GM18867 (cell line): ENCODE data around the gene IBA57.

Experiments
- ATAC-seq: cut with Tn5 transposase; IDR thresholded peaks from one replicate; pipeline ENCODE4 v1.9.1; 2021; ENCODE audit warnings: mild to moderate bottlenecking, moderate library complexity; ENCODE audit not compliant: unreplicated experiment

The IBA57 gene

DNA sequence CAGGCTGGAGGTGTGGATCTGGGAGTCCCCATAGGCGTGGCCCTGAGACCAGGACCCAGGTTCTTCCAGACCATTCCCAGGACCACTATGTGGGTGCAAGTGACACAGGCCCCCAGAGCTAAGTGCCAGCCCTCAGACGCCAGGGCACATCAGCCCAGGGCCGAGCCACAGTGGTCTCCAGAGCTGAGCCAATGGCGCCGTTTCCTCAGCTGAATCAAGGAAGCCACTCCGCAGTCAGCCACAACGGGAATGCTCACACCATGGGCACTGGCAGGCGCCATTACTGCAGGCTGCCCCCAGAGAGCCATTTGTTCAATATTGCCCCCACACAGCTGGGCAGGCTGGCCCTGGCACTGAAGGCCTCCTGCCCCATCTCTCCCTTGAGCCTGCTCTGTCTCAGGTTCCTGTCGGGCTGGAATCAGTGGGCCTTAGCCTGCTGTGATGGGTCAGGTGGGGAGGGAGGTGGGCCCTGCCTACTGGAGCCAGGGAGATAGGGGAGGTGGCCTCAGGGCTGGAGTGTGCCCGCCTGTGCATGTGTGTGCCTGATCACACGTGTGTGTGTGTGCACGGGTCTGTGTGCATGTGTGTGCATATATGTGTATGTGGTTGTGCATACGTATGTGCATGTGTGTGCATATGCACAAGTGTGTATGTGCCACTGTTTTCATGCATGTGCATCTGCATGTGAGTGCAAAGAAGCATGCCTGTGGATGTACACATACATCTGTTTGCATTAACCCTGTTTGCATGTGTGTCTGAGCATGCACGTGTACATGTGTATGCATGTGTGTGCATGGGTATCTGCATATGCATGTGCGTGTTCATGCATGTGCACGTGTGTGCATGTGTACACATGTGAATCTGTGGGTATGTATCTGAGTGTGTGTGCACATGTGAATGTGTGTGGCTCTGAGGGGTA is 9.7 kb upstream of the IBA57 start:
- no peak for ATAC-seq

DNA sequence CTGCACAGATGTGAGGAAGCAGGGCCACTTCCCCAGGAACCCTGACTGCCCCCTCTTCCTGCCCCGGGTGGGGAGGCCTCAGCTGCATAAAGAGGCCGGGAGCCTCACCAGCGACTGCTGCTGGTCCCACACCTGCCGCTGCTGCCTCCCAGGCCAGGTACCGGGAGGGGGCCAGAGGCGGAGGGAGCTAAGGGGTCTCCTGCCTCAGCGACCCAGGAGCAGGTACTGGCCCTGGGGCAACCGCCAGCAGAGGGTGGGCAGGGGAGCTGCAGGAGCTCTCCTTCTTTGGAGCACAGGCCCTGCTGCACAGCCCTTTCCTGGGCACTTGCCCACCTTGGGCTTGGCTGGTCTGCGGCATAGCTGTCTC is 9.1 kb upstream of the IBA57 start:
- no peak for ATAC-seq

DNA sequence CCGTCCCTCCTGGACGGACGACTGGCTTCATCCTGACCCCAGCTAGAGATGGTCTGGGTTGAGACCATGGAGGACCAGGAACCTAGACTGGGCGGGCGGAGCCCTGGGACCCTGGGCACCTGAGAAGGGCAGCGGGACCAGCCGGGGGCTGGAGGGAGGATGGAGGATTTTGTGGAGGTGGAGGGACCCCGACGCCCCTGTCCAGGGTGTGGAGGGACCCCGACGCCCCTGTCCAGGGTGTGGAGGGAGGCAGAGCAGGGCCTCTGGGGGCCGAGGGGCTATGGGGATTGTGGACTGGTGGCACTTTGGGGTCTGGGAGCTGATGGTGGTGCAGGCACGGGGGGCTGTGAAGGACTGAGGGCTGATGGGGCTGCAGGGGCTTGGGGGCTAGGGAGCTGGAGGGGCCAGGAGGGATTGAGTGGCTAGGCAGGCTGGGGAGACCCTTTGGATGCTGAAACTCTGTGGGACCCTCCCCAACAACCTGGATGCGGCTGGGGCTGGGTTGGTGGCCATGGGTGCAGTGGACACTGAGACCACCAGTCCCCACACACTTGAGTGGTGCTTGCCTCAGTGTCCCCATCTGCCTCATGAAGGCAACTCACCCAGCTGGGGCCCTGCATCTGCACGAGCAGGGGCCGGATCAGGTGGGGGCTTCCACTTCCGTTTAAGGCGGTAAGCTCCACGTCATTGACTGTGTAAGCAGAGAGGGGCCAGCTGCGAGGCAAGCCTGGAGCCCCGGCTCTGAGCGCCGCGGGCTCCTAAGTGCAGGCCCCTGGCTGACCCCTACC is 8.5 kb upstream of the IBA57 start:
- ATAC-seq: no peak

DNA sequence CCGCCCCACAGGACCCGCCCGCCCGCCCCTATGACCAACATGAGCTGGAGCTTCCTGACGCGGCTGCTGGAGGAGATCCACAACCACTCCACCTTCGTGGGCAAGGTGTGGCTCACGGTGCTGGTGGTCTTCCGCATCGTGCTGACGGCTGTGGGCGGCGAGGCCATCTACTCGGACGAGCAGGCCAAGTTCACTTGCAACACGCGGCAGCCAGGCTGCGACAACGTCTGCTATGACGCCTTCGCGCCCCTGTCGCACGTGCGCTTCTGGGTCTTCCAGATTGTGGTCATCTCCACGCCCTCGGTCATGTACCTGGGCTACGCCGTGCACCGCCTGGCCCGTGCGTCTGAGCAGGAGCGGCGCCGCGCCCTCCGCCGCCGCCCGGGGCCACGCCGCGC is 7.9 kb upstream of the IBA57 start:
- no peak for ATAC-seq

DNA sequence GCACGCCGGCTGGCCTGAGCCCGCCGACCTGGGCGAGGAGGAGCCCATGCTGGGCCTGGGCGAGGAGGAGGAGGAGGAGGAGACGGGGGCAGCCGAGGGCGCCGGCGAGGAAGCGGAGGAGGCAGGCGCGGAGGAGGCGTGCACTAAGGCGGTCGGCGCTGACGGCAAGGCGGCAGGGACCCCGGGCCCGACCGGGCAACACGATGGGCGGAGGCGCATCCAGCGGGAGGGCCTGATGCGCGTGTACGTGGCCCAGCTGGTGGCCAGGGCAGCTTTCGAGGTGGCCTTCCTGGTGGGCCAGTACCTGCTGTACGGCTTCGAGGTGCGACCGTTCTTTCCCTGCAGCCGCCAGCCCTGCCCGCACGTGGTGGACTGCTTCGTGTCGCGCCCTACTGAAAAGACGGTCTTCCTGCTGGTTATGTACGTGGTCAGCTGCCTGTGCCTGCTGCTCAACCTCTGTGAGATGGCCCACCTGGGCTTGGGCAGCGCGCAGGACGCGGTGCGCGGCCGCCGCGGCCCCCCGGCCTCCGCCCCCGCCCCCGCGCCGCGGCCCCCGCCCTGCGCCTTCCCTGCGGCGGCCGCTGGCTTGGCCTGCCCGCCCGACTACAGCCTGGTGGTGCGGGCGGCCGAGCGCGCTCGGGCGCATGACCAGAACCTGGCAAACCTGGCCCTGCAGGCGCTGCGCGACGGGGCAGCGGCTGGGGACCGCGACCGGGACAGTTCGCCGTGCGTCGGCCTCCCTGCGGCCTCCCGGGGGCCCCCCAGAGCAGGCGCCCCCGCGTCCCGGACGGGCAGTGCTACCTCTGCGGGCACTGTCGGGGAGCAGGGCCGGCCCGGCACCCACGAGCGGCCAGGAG is 7.2 kb upstream of the IBA57 start:
- ATAC-seq: no peak

DNA sequence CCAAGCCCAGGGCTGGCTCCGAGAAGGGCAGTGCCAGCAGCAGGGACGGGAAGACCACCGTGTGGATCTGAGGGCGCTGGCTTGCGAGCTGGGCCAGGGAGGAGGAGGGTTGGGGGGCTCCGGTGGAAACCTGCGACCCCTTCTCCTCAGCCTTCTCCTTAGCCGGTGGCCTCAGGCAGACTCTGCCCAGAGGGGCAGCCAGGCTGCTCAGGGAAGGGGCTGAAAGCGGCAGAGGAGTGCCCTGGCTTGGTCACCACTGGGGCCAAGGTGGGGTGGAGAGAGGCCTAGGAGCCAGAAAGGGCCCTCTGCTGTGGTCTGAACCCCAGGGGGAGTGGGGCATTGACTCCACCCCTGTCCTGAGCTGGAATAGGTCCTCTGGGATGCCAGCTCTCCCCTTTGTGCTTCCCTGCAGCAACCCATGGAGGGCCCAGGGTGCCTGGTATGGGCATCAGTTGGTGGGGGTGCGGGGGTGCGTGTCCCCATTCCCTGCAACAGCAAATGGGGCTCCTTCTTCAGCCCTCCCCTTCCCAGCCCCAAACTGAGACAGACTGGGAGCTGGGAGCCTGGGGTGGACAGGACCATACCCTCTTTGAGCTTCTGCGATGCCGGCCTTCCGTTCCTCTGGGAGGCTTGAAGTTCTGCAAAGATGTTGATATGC is 6.5 kb upstream of the IBA57 start:
- ATAC-seq: no peak

DNA sequence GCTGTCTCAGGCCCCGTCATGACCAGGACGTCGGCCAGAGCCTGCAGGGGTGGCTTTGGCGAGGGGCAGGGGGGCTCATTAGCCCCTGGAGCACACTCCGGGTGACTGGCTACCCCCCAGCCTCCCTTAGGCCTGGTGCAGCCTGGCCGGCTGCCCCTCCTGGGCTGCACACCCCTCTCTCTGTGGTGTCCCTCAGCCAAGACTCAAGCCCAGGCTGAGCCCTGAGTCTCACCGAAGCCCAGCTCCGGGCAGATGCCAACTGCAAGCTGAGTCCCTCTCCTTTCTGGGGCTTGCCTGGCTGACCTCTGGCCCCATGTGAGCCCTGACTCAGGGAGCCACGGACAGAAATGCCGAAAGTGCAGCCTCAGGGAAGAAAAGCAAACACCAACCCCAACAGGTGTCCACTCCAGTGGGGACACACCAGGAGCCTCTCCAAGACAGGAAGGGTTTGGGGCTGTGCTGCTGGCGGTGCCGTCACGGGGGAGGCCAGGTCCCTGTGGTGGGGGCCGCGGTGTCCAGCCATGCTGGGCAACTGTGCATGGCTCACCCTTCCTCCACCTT is 5.3 kb upstream of the IBA57 start:
- no peak for ATAC-seq

DNA sequence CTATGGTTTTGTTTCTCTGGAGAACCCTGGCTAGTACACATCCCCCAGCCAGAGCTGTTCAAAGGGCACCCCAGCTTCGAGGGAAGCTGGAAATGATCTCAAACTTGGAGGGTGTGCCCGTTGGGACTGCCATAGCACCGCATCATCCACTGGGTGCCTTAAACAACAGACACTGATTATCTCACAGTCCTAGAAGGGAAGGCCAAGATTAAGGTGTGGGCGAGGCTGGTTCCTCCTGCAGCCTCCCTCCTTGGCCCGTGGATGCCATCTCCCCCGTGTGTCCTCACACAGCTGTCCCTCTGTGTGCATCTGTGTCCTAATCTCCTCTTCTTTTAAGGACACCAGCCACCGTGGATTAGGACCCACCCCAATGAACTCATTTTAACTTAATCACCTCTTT is 4.2 kb upstream of the IBA57 start:
- ATAC-seq: no peak

DNA sequence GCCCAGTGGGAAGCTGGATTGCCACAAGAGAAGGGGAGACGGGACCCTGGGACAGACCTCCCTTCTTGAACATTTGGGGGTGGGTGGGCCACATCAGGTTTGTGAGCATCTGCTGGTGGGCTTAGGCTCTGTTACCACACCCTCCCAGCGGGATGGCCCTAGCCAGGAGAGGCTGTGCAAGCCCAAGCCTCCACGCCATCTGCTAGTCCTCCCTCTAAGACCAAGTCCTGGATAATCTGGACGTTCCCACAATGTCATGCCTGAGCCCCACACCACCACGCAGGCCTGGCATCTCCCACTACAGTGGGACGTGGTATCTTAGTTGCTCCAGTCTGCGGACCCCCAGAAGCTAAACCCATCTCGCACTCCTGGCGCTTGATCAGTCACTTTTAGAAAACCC is 3.7 kb upstream of the IBA57 start:
- ATAC-seq: no peak

DNA sequence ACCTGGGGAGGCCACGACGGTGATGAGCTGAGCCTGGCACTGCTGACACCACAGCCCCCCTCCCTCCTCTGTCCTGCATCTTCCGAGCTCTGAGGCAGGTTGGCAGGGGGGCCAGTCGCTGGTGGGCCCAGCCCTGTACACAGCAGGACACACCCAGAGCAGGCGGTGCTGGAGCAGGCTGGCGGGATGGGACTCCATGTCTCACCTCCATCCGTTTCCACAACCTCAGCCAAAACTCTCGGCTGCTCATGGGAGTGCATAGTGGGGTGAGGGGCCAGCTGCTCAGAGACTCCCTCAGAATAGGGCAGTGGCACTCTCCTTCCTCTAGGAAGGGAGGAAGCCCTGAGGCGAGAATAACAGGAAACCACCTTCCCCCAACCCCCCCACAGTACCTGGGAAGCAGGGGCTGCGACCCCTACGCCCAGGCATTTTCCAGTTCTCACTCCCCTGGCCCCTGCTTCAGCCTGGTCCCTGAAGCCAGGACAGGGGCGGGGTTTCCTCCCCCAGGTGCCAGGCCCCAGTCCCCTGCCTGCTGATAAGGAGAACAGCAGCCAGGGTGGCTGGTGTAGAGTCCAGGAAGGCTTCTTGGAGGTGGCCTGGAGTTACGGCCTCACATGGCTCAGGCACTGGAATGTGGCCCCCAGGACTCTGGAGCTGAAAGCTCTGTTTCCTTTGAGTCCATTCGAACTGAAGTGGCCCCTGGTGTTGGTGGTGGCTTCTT is 3.2 kb upstream of the IBA57 start:
- ATAC-seq: no peak

DNA sequence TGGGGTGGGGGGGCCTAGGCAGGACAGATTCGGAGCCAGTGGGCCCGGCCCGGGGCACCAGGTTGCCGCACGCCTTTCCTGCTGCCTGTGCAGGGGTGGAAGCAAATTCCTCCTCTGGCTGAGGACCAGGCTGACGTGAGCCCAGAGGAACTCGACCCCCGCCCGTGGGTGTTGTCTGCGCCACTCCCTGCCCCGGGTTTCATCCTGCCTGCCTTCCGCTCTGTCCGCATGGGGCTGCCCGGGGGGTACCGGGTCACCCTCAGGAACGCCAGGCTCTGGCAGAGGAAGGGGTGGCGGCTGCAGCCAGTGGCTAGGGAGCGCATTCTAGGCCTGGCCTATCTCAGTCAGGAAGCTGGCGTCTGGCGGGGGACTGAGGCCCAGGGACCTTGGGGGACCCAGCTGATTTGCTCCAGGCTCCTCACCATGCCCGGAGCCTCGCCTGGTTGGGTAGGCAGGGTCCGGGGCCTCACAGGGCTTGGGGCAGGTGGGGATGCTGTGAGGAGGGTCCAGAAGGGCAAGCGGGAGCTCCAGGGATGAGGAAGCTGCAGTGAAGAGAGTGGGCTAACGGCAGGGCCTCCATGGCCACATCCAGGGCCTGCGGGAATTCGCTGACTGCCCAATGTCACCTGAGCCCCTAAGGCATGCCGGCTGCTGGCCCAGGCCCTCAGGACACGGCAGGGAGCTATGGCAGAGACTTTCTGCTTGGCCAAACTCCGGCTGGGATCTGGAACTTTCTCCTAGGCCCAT is 2.4 kb upstream of the IBA57 start:
- ATAC-seq: no peak

DNA sequence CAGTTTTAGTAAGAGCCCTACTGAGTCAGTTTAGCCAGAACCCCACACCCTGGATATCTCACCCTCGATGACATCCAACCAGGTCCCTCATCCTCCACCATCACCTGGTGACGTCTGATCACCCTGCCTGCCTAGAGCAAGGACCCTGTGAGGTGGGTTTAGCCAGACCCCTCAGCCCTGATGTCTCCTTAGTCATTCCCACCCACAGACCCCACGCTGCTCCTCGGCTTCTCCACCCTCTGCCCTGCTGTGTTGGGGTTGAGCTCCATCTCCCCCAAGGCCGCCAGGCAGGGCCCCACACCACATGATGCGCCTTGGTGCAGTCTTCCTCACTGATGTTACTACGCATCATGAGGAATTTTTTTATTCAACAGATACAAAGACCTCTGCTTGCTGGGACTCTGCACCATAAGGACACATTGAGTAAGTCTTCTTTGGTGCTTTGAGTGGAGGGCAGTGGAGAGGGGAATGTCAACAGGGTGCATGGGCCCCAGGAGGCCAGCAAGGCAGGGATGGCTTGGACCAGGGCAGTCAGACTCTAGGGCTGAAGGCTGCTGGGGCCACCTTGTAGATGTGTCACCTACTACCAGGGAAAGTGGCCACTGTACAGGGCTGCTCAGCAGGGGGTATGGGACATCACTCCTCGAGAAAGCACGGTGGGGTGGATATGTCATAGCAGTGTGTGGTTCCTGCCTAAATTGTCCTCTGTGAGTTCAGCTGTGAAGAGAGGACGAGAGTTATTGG is 1.7 kb upstream of the IBA57 start:
- no peak for ATAC-seq

DNA sequence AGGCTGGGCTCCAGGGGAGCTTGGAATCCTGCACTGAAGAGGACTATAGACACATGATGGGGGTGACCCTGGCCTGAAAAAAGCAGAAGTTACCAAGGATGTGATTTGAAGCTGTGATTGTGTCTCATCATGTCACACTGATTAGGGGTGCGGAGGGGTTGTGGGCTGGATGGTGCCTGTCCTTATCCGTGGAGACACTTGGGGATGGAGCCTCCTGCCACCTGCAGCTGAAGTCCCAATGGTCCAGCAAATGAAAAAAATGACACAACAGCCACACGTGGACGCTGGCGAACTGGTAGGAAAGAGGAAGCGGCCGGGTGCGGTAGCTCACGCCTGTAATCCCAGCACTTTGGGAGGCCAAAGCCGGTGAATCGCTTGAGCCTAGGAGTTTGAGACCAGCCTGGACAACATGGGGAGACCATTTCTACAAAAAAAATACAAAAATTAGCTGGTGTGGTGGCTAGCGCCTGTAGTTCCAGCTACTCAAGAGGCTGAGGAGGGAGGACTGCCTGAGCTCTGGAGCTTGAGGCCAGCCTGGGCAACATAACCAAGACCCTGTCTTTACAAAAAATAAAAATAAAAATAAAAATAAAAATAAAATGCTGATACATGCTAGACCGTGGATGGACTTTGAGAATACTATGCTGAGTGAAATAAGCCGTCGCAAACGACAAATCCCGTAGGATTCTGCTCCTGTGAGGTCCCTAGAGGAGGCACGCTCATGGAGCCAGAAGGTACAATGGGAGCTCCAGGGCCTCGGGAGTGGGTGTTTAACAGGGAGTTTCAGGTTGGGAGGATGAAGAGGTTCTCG is 838 bp upstream of the IBA57 start:
- ATAC-seq: no peak

DNA sequence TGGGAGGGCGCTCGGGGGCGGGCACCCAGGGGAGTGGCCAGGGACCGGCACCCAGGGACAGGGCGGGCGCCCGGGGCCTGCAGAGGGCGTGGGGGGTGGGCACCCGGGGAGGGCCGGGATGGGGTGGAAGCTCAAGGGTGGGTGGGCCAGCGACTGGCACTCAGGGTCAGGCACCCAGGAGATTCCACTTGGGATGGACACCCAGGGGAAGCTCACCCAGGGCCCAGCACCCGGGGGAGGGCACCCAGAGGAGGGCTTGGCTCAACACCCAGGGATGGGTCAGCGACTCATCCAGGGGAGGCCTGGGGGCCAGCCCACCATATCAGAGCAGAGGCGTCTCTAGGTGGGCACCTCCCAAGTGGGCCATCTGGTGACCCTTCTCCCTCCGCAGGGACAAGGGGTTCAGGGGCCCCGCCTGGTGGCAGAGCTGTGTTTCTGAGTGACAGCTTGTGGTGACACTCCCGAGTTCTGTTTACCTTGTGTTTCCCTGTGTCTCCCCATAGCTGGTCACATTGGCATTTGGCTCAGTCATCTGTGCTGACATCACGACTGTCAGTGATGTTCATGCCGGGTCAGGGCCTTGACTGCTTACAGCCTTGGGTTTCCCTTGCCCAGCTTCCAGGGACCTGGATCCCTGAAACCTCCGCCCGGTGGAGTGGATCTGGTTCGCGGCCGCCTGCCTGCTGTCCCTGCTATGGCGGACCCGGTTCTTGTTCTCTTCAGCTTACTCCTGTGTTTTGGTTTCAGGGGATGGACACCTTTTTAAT is 749 bp downstream of the IBA57 start:
- ATAC-seq: peak; percentile 15

DNA sequence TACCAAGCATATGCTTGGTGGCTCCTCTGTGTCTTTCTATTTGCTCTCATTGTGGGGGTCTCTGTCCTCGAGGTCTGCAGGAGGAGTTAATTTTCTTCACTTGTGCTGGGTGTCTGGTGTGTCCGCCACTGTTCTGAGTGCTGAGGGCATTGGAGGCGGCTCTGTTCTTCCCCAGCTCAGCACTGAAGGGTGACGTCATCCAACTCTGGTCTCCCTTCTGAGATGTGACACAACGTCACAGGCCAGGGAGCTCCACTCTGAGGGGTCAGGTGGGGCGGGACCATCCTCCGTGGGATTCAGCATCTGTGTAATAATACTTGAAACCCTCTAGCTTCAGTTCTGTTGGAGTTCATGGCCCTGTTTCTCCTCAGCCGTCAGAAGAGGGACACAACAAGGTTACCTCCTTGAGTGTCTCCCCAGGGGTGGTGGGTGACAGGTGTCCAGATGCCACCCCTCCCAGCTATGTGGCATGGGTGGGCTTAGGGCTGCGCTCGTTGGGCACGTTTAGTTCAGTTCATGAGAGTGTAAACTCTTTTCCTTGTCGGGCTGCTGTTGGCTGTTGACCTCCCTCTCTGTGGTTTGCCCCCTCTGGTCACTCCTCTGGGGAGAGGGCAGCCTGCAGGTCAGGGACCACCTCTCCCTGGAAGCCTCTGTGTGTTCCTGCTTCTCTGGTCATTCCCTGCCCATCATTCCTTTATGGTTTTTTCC is 3.1 kb downstream of the IBA57 start:
- ATAC-seq: no peak

DNA sequence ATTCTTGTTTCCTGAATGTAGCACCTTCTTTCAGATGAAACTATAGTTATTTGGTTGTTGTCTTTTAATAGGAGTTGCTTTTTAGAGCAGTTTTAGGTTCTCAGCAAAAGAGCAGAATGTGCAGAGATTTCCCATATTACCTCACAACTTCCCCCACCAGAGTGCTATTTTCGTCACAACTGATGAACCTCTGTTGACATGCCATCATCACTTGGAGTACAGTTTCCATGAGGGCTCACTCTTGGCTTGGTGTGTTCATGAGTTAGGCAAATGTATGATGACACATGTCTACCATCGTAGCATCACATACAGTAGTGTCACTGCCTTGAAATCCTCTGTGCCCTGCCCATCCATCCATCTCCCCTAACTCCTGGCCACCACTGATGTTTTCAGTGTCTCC is 3.7 kb downstream of the IBA57 start:
- no peak for ATAC-seq
